ENCODE data around the gene SH3GLB2. TPM values are rescaled to one million over a fixed set of nuclear protein-coding genes. Genes with fewer than 3 reads are reported as not detected.

Gene SH3GLB2
- total and polyA plus RNA-seq, 4 donors, result 5.0 to 26.9 (median 18.3) TPM

GRCh38 chr9:129007035-129007765, 20.9 kb downstream of the SH3GLB2 start:
- no peak overlapping the region for H3K4me3 ChIP-seq (ENCODE audit: low read depth in 1 of 3, low read length in 3 of 3)
- peaks cover 6 to 30% (median 15%) of the 10 kb centered on the region in 4 donors for H3K36me3 ChIP-seq (ENCODE audit: control insufficient read depth in 4 of 4, insufficient read depth in 3 of 4, low read depth in 1 of 4, low read length in 3 of 4)
- no peaks in the 10 kb centered on the region for H3K9me3 ChIP-seq (ENCODE audit: control insufficient read depth in 4 of 4, low read length in 3 of 4)
- H3K27ac ChIP-seq (ENCODE audit: low read depth in 1 of 2, low read length in 2 of 2), result no peak overlapping the region
- peaks cover 0 to 11% (median 3%) of the 10 kb centered on the region in 4 donors for H3K4me1 ChIP-seq (ENCODE audit: control insufficient read depth in 4 of 4, insufficient read depth in 4 of 4, low read length in 3 of 4)
- no peaks in the 10 kb centered on the region for H3K27me3 ChIP-seq (ENCODE audit: control insufficient read depth in 4 of 4, insufficient read depth in 4 of 4, low read length in 3 of 4)
- 89% methylated on average over 14 of the region's 14 CpGs for WGBS
- no peak overlapping the region for H3K9ac ChIP-seq (ENCODE audit: low read depth in 1 of 2, low read length in 2 of 2)
- DNase-seq (ENCODE audit: low spot score), result no peak
- no peak for TF ChIP-seq RXRA (IDR thresholded peaks at IDR 0.05)
- TF ChIP-seq SP1 (IDR thresholded peaks at IDR 0.05), result no peak
- TF ChIP-seq HNF4A (conservative IDR thresholded peaks at IDR 0.05), result no peak
- TF ChIP-seq TAF1 (conservative IDR thresholded peaks at IDR 0.05), result no peak
- TF ChIP-seq, protein P1, sequence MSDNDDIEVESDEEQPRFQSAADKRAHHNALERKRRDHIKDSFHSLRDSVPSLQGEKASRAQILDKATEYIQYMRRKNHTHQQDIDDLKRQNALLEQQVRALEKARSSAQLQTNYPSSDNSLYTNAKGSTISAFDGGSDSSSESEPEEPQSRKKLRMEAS (IDR thresholded peaks at IDR 0.05), result no peak
- no peak for TF ChIP-seq EGR1 (IDR thresholded peaks at IDR 0.05; ENCODE audit: low read depth in 2 of 2)
- TF ChIP-seq ZBTB33 (IDR thresholded peaks at IDR 0.05), result no peak
- no peak for TF ChIP-seq GABPA (IDR thresholded peaks at IDR 0.05 in 1 of 2, conservative IDR thresholded peaks at IDR 0.05 in 1 of 2)
- no peak for TF ChIP-seq NR2F2 (IDR thresholded peaks at IDR 0.05)
- TF ChIP-seq JUND (IDR thresholded peaks at IDR 0.05), result no peak
- no peak for TF ChIP-seq RAD21 (IDR thresholded peaks at IDR 0.05)
- TF ChIP-seq YY1 (IDR thresholded peaks at IDR 0.05), result no peak
- no peak for TF ChIP-seq CTCF (IDR thresholded peaks at IDR 0.05; ENCODE audit: low read depth, low read length, missing input control)
- no peak for TF ChIP-seq ATF3 (IDR thresholded peaks at IDR 0.05)
- TF ChIP-seq FOXA2 (IDR thresholded peaks at IDR 0.05), result no peak
- TF ChIP-seq, protein P2, sequence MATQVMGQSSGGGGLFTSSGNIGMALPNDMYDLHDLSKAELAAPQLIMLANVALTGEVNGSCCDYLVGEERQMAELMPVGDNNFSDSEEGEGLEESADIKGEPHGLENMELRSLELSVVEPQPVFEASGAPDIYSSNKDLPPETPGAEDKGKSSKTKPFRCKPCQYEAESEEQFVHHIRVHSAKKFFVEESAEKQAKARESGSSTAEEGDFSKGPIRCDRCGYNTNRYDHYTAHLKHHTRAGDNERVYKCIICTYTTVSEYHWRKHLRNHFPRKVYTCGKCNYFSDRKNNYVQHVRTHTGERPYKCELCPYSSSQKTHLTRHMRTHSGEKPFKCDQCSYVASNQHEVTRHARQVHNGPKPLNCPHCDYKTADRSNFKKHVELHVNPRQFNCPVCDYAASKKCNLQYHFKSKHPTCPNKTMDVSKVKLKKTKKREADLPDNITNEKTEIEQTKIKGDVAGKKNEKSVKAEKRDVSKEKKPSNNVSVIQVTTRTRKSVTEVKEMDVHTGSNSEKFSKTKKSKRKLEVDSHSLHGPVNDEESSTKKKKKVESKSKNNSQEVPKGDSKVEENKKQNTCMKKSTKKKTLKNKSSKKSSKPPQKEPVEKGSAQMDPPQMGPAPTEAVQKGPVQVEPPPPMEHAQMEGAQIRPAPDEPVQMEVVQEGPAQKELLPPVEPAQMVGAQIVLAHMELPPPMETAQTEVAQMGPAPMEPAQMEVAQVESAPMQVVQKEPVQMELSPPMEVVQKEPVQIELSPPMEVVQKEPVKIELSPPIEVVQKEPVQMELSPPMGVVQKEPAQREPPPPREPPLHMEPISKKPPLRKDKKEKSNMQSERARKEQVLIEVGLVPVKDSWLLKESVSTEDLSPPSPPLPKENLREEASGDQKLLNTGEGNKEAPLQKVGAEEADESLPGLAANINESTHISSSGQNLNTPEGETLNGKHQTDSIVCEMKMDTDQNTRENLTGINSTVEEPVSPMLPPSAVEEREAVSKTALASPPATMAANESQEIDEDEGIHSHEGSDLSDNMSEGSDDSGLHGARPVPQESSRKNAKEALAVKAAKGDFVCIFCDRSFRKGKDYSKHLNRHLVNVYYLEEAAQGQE (IDR thresholded peaks at IDR 0.05), result no peak
- TF ChIP-seq HNF4G (IDR thresholded peaks at IDR 0.05), result no peak
- TF ChIP-seq FOXA1 (IDR thresholded peaks at IDR 0.05), result no peak

All from liver (tissue), 9 donors.